ENCODE results near the gene ZNF260.
"Not testable (repeated sequence)": the region's sequence is repeated elsewhere in the genome, so short reads cannot be mapped to it uniquely, and the experiment has no call there.

Gene ZNF260

DNA sequence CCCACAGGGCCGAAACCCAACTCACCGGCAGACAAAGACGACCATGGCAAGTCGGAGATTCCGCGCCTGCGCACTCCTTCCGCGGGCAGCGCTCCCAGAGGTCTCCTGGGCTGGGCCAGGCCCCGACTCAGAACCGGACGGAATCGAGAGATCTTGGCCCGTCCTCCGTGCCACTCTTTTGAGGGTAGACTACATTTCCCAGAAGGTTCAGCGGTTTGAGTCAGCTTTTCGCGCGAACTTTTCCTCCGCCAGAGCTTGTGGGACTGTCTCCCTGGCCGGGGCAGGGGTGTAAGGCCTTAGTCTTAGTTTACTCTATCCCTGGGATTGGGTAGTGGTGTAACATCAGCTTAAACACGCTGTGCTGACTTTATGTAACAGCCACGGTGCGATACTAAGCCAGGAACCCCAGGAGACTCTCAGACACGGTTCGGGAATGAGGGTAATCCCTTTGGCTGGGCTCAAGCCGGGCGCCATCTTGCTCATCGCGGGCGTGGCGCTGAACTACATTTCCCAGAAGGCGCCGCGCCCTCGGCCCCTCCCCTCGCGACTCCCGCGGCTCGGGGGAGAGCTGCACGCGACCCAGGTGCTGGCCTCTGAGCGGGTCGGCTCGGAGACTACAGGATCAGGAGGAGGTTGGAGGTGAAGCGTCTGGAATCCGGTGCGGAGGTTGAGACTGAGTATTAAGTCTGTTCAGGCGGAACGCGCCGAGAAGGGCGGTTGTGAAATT lies at the start of gene ZNF260:
TSS of gene ZNF260 (minus strand) at position 78 of the 727 bp plus-strand sequence. CDS start 13,033 bp downstream, outside the sequence.
- peak; percentile 97 for DNase-seq (ENCODE audit: low read depth)

DNA sequence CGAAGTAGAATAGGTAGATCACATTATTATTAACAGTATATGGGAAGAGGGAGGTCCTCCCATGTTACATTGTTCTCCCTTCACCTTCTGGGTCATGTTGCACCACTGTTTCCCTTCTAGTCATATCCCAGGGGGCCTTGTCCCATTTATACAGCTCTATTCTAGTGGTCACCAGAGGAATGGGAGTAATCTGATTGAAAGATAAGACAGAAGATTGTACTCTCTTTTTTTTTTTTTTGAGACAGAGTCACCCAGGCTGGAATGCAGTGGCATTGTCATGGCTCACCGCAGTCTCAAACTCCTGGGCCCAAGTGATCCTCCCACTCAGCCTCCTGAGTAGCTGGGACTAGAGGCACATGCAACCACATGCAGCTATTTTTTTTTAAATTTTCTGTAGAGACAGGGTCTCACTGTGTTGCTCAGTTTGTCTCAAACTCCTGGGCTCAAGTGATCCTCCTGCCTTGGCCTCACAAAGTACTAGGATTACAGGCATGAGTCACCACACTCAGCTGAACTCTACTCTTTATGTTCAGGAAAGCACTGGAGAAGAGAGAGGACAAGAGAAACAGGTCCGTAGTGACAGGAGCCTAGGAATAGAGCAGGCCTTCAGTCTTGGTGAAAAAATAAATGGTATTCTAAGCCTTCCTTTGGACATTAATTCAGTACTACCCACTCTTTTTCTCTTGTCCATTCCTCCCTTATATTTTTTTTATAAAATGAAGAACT lies 49.4 kb upstream of the ZNF260 start:
- peak; percentile 32 for DNase-seq (ENCODE audit: low read depth)

DNA sequence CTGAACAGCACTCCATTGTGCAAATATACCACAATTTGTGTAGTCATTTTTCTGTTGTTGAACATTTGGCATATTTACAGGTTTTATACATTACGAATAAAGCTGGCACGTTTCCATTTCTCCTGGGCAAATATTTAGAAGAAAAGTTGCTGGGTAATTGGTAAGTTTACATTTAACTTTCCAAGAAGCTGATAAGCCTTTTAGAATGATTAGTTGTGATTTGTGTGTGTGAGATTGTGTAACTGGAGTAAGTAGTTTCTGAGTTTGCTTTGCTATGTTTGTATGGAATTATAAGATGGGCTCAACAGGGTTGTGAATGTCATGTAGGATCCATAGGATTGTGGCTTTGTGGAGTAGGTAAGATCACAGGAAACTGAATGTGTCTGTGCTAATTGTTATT lies 46.7 kb upstream of the ZNF260 start:
- DNase-seq (ENCODE audit: low read depth): peak; percentile 12

DNA sequence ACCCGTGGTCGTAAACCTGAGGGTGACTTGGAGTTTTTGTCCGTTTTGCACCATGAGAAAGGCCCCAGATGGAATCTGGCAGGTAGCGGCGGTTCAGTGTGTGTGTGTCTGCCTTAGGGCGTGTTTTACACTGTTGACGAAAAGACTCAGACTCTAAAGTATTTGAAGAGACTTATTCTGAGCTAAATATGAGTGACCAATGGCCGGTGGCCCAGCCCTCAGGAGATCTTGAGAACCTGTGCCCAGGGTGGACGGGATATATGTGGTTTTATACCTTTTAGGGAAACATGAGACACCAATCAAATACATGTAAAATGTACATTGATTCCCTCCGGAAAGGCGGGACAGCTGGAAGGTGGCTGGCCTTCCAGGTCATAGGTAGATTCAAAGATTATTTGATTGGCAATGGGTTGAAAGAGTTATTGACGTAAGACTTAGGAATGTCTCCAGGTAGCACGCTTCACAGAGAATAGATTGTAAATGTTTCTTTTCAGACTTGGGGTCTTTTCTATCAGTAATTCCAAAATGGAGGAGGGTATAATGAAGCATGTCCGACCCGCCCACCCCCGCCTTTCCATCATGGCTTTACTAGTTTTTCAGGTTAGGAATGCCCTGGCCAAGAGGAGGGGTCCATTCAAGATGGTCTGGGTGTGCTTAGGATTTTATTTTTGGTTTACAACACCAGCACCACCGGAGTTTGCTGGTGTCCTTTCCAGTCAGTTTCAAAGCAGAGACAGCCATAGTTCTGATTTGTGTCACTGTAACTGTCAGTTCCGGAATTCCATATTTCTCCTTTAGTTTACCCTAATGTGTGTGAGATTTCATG lies 46.0 kb upstream of the ZNF260 start:
- peak; percentile 70 for DNase-seq (ENCODE audit: low read depth)

DNA sequence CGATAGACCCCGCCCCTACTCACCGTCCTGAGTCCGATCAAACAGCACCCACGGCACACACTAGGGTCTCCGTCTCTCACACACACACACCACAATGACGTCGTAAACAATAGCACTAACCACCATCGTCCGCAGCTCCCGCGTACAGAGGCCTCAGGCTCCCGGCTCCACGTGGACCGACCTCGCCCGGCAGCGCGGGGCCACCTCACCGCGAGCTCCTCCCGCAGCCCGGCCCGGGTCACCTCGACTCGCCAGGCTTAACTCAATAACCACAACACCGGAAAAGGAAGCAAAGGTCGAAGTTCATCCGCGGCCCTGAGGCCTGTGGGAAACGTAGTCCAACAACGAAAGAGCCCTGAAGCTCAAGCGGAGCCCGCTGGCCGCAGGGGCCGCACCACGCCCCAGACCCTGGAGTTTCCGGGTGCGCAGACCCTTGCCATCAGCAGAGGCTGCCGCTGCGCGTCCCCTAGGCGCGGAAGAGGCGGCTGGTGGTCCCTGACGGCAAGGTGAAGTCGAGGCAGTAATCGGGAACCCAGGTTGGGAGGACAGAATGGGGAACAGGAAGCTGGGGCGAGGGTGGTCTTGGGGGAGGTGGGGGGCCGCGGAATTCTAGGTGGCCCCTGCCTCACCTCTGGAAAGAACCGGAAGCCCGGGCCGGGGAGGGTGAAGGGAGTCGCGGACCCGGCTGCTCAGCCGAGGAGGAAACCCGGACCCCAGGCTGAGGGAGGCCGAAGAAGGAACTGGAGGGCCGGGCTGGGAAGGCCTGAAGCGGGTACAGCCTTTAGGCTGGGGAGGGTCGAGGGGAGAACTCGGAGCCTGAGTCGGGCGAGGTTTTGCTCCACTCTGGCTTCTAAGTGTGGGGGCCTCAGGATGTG lies 45.2 kb upstream of the ZNF260 start, which contains the start of gene ZNF529:
TSS of gene ZNF529 (minus strand) at position 273 of the 875 bp plus-strand sequence. CDS start 946 bp downstream, outside the sequence.
- DNase-seq (ENCODE audit: low read depth): peak; percentile 93

DNA sequence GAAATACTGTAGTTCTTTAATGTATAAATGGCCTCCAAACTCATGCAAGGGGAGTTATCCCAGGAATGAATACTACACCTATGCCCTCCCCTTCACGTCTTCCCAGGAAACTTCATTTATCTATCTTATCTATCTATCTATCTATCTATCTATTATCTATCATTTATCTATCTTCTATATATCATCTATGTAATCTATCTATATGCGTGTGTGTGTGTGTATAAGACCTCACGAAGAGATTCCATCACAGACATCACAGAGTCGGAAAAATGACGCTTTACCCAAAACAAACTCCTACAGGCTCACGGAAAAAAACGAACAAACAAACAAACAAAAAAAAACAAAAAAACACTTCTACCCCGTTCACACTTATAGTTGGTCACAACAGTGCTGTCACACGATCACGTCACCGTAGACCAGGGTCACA lies 44.5 kb upstream of the ZNF260 start:
- DNase-seq (ENCODE audit: low read depth): no peak

DNA sequence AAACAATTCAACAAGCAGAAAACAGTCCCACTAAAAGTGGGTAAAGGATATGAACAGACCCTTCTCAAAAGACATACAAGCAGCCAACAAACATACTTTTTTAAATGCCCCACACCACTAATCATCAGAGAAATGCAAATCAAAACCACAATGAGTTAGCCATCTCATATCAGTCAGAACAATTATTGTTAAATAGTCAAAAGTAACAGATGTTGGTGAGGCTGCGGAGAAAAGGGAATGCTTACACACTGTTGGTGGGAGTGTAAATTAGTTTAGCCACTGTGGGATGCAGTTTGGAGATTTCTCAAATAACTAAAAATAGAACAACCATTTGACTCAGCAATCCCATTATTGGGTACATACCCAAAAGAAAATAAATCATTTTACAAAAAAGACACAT lies 36.3 kb upstream of the ZNF260 start:
- no peak for DNase-seq (ENCODE audit: low read depth)

DNA sequence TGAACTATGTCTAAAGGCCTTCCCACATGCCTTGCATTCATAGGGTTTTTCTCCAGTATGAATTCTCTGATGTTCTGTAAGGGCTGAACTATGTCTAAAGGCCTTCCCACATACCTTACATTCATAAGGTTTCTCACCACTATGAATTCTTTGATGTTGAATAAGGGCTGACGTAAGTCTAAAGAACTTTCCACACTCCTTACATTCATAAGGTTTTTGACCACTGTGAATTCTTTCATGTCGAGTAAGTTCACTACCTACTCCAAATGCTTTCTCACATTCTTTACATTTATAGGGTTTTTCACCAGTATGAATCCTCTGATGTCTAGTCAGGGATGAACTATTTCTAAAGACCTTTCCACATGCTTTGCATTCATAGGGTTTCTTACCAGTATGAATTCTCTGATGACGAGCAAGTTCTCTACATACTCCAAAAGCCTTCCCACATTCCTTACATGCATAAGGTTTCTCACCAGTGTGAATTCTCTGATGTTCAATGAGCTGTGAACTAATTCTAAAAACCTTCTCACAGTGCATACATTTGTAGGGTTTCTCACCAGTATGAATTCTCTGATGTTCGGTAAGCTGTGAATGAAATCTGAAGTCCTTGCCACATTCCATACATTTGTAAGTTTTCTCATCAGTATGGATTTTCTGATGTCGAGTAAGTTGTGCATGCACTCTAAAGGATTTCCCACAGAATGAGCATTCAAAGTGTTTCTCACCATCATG lies 19.1 kb upstream of the ZNF260 start:
- DNase-seq (ENCODE audit: low read depth): peak; percentile 9

DNA sequence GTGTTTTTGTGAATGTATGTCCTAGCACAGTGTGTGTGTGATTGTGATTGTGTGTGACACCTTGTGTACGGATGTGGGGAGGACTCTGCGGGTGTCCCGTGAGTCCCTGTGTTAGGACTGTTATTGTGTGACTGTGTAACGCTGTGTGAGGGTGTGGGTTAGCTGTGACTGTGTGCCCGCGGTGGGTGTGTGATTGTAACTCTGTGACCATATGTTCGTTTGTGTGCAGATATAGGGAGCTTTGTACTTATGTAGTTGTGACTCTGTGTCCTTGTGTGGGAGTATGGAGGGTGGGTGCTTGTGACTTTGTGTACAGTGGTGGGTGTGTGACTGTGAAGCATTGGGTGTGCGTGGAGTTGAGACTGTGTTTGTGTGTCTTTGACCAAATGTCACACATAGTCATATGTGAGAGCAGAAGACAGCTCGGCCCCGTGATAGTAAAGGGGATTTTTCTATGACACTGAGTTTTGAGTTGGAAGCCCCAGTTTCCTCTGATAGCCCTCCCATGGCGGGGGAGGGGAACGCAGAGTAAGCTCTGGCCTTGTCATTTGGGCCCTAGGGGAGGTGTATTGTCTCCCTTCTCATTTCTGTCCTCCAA lies 949 bp upstream of the ZNF260 start:
- DNase-seq (ENCODE audit: low read depth): peak; percentile 6

DNA sequence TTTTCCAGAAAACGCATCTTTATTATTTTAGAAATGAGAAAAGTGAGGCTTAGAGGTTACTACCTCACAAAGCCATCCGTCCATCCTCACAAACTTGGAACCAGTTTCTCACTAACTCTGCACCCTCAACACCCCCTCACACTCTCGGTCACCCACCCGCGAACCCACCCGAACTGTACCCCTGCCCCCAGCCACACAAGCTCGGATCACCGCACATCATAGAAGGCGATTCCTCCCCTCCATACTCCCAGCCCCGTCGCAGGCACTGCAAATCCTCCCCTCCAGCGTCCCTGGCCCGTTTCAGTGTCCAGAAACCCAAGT lies 238 bp downstream of the ZNF260 start:
- DNase-seq (ENCODE audit: low read depth): no peak

DNA sequence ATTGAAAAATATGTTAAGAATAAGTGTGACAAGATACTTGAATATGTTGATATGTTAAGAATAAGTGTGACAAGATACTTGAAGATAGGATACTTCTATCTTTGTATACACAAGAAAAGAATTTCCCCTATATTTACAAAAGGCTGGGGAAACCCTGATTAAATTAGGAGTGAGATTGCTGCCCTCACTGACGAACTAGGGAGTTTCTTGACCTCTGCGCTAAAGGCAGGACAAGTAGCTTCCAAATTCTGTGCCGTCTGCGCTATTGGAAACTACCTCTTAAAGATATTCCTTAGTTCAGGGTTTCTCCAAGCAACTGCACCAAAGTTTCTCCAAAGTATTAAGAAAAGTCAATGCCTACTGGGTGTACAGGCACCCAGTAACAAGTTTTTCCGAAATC lies 730 bp downstream of the ZNF260 start:
- peak; percentile 11 for DNase-seq (ENCODE audit: low read depth)

DNA sequence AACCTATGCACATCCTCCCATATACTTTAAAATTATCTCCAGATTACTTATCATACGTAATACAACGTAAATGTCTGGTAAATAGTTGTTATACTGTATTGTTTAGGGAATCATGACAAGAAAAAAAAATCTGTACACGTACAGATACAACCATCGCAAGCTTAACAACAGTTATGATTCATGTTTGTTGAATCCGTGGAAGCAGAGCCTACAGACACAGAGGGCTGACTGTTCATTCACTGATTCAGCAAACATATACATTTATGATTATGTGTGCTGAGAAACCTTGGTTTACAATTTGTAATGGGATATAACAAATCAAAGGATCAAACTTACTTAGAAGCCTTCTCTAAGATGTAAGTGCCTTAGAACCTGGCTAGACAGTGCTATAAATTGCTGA lies 1.5 kb downstream of the ZNF260 start:
- DNase-seq (ENCODE audit: low read depth): peak; percentile 67

DNA sequence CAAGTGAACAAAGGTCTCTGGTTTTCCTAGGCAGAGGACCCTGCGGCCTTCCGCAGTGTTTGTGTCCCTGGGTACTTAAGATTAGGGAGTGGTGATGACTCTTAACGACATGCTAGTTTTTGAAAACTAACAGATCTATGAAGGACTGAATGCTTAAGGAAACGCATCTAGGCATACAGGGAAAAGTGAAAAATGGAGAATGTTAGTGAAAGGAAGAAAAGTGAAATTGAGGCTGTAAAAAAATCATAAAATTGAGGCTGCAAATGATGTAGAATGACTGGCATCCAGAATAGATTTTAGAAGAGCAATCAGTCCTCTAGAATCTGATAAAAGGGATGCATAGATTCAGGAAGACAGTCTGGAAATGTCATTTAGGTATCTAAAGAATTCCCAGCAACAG lies 3.5 kb downstream of the ZNF260 start:
- no peak for DNase-seq (ENCODE audit: low read depth)

DNA sequence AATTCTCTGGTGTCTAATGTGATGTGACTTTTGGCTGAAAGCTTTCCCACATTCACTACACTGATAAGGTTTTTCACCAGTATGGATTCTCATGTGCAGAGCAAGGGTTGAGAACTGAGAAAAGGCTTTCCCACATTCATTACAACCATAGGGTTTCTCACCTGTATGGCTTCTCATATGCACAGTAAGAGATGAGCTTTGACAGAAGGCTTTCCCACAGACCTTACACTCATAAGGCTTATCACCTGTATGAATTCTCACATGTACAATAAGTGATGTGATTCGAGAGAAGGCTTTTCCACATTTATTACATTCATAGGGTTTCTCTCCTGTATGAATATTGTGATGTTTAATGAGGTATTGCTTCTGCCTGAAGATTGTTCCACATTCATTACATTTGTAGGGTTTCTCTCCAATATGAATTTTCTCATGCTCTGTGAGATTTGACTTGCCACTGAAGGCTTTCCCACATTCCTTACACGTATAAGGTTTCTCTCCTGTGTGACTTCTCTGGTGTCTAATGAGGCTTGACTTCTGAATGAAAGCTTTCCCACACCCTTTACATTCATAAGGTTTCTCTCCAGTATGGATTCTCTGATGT lies 14.0 kb downstream of the ZNF260 start:
- no peak for DNase-seq (ENCODE audit: low read depth)

DNA sequence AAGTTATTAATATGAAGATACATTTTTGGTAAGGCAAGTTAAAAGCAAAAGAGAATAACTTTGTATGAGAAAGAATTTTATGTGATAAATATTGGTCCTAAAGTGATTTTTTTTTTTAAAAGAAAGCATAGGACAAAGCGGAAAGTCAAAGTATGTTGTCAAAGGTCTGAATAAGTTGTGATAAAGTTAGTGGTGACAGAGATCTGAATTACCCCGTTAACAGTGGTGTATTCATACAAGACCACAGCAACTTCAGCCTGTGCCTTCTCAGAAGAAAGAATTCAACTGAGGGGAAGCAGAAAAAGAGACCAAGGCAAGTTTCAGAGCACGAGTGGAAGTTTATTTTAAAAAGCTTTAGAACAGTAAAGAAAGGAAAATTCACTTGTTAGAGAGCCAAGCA lies 19.7 kb downstream of the ZNF260 start:
- DNase-seq (ENCODE audit: low read depth): no peak

DNA sequence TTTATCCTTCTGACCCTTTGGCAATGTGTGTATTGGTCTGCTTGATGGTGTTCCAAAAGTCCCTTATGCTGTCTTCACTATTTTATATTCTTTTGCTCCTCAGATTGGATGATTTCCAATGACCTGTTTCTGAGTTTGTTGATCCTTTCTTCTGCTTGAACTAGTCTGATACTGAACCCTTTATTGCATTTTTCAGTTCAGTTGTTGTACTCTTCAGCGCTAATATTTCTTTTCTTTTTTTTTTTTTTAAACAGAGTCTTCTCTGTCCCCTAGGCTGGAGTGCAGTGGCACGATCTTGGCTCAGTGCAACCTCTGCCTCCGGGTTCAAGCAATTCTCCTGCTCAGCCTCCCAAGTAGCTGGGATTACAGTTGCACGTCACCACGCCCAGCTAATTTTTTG lies 26.1 kb downstream of the ZNF260 start:
- DNase-seq (ENCODE audit: low read depth): no peak

DNA sequence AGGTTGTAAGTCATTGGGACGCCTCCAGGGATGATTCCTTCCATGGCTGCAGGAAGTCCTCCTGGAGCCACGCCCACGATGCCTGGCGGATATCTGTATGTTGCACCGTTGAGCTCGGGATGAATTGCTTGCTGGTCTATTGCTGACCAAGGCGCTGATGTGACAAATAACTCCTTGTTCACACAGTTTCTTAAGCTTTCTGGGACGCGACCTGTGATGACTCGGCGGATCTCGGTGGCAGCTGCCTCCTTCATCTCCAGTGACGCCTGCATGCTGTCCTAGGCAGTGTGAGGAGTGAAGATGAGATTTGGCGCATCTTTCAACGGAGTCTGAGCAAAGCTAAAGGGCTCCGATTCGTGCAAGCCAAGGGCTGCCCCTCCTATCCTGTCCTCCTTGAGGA lies 31.1 kb downstream of the ZNF260 start:
- DNase-seq (ENCODE audit: low read depth): no peak

DNA sequence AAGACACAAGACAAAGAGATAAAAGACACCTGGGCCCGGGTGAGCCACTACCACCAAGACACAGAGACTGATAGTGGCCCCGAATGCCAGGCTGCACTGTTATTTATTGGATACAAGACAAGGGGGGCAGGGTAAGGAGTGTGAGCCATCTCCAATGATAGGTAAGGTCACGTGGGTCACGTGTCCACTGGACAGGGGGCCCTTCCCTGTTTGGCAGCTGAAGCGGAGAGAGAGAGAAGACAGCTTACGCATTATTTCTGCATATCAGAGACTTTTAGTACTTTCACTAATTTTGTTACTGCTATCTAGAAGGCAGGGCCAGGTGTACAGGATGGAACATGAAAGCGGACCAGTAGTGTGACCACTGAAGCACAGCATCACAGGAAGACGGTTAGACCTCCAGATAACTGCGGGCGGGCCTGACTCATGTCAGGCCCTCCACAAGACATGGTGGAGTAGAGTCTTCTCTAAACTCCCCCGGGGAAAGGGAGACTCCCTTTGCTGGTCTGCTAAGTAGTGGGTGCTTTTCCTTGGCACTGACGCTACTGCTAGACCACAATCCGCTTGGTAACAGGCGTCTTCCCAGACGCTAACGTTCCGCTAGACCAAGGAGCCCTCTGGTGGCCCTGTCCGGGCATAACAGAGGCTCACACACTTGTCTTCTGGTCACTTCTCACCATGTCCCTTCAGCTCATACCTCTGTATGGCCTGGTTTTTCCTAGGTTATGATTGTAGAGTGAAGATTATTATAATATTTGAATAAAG lies 35.2 kb downstream of the ZNF260 start:
- peak; percentile 72 for DNase-seq (ENCODE audit: low read depth)

DNA sequence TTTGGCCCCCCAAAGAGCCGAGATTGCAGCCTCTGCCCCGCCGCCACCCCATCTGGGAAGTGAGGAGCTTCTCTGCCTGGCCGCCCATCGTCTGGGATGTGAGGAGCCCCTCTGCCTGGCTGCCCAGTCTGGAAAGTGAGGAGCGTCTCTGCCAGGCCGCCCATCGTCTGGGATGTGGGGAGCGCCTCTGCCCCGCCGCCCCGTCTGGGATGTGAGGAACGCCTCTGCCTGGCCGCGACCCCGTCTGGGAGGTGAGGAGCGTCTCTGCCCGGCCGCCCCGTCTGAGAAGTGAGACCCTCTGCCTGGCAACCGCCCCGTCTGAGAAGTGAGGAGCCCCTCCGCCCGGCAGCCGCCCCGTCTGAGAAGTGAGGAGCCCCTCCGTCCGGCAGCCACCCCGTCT lies 37.2 kb downstream of the ZNF260 start:
- DNase-seq (ENCODE audit: low read depth): not testable (repeated sequence)
